Measurements from ENCODE around the gene MBTD1. TPM values are rescaled to one million over a fixed set of nuclear protein-coding genes. Genes with fewer than 3 reads are reported as not detected.

MBTD1 gene
- total RNA-seq, 4 donors from 2014 or later = 17.3 to 26.9 (median 24.3) TPM

DNA sequence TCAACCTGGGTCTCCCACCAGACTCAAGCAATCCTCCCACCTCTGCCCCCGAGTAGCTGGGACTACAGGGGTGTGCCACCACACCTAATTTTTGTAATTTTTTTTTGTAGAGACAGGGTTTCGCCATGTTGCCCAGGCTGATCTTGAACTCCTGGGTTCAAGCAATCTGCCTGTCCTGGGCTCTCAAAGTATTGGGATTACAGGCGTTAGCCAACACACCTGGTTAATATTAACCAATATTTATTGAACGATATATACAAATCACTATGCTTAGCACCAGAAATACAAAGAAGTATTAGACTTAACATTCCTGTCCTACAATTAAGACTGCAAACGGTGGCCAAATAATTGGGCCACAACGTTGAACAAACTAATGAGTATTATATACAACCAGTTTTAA lies 4.2 kb downstream of the MBTD1 start:
- Histone ChIP-seq H3K27ac (no peak overlapping the region), H3K4me3 (replicated peaks in 1 of 3) (no peak overlapping the region), H3K27me3 (no peaks in the 10 kb centered on the region), H3K36me3 (no peaks in the 10 kb centered on the region), H3K4me1 (peaks cover 17 to 18% of the 10 kb centered on the region in 2 donors), H3K9me3 (no peaks in the 10 kb centered on the region)
- WGBS, 2 donors = 90 to 94% methylated on average over 6 of the region's 6 CpGs
- TF ChIP-seq POLR2A (IDR thresholded peaks at IDR 0.05) = no peak
- TF ChIP-seq, protein P1, sequence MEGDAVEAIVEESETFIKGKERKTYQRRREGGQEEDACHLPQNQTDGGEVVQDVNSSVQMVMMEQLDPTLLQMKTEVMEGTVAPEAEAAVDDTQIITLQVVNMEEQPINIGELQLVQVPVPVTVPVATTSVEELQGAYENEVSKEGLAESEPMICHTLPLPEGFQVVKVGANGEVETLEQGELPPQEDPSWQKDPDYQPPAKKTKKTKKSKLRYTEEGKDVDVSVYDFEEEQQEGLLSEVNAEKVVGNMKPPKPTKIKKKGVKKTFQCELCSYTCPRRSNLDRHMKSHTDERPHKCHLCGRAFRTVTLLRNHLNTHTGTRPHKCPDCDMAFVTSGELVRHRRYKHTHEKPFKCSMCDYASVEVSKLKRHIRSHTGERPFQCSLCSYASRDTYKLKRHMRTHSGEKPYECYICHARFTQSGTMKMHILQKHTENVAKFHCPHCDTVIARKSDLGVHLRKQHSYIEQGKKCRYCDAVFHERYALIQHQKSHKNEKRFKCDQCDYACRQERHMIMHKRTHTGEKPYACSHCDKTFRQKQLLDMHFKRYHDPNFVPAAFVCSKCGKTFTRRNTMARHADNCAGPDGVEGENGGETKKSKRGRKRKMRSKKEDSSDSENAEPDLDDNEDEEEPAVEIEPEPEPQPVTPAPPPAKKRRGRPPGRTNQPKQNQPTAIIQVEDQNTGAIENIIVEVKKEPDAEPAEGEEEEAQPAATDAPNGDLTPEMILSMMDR (IDR thresholded peaks at IDR 0.05) = no peak
- no peak for DNase-seq
- intact Hi-C loops (cut with DNase I) = no loop called here

DNA sequence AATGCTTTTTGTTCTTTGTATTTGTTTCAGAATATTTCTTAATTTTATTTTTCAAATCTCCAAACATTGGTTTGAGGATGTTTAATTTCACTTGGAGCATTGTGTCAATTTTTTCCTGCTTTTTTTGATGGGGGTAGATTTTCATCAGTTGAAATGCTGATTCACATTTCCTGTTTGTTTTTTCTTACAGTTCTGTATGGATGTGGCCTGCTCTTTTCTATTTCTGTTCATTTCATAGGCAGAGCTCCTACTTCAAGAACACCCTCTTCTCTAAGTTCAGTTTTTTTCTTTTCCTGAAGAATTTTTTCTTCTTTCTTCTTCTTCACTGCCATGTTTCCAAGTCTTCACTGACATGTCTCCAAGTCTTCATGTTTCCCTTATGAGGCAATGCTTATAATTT lies 8.8 kb downstream of the MBTD1 start:
- no peak overlapping the region for H3K4me3 ChIP-seq (replicated peaks in 1 of 3)
- no peaks in the 10 kb centered on the region for H3K27me3 ChIP-seq
- no peak for DNase-seq
- no peaks in the 10 kb centered on the region for H3K36me3 ChIP-seq
- H3K4me1 ChIP-seq = no peaks in the 10 kb centered on the region
- no peak for TF ChIP-seq POLR2A (IDR thresholded peaks at IDR 0.05)
- TF ChIP-seq, protein P1 (IDR thresholded peaks at IDR 0.05) = no peak
- intact Hi-C loops (cut with DNase I) = no loop called here
- no peaks in the 10 kb centered on the region for H3K9me3 ChIP-seq
- no peak overlapping the region for H3K27ac ChIP-seq

DNA sequence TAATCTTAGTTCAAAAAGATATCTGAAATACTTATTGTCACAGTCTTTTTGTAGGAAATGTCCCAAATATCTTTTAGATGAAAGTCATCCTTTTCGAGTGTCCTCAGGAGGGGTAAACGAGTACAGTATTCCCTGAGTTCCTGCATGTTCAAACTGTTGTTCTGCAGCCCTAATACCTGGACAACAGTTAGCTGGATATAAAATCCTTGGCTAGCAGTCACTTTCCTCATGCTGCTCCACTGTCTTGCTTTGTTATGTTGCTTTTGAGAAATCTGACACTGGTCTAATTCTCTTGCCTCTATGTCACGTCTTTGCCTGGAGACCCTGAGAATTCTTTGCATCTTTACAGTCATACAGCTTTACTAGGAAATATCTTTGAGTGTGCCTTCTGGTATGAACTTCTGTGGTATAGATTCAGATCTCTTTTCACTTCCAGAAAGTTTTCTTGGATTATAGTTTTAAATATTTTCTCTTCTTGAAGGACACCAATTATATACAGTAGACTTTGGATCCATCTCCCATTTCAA lies 9.5 kb downstream of the MBTD1 start:
- Histone ChIP-seq H3K4me1 (no peaks in the 10 kb centered on the region), H3K9me3 (no peaks in the 10 kb centered on the region), H3K36me3 (no peaks in the 10 kb centered on the region), H3K27me3 (no peaks in the 10 kb centered on the region), H3K27ac (no peak overlapping the region), H3K4me3 (replicated peaks in 1 of 3) (no peak overlapping the region)
- DNase-seq = no peak
- intact Hi-C loops (cut with DNase I) = no loop called here
- WGBS, 2 donors = 98 to 100% methylated on average over 3 of the region's 3 CpGs
- TF ChIP-seq, protein P1 (IDR thresholded peaks at IDR 0.05) = no peak
- TF ChIP-seq POLR2A (IDR thresholded peaks at IDR 0.05) = no peak

DNA sequence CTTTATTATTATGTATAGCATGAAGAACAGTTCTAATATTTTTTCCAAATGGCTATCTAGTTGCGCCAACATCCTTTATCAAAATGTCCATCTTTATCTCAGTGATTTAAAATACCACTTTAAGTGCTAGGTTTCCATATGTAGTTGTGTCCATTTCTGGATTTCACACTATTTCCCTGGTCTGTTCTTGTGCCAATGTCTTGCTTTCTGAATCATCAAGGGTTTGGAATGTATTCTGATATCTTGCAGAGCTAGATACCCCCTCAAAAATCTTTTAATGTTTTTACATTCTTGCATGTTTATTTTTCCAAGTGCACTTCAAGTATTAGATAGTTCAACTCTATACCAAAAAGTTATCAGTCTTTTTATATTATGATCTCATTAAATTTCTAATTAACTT lies 14.3 kb downstream of the MBTD1 start:
- 92 to 94% methylated on average over 1 of the region's 1 CpG for WGBS, 2 donors
- Histone ChIP-seq H3K36me3 (no peaks in the 10 kb centered on the region), H3K9me3 (no peaks in the 10 kb centered on the region), H3K27ac (no peak overlapping the region), H3K4me1 (no peaks in the 10 kb centered on the region), H3K27me3 (no peaks in the 10 kb centered on the region), H3K4me3 (replicated peaks in 1 of 3) (no peak overlapping the region)
- intact Hi-C loops (cut with DNase I) = no loop called here
- no peak for TF ChIP-seq POLR2A (IDR thresholded peaks at IDR 0.05)
- TF ChIP-seq, protein P1 (IDR thresholded peaks at IDR 0.05) = no peak
- no peak for DNase-seq

DNA sequence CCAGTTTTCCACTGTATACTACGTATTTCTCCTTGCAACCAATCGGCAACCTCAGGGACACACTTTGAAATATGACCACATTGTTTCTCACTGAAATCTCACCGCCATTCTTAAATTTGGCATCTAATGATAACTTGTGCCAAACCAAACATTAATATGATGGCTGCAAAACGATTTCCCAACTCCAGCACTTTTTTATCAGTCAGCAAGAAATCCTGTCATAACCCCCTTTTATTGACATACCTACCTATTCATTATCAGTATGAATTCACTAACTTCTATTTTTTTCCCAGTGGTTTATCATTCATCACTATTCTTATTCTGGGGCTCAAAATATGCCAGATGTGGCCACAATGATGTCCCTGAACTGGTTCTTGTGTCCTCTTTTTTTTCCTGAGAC lies 15.8 kb downstream of the MBTD1 start:
- H3K36me3 ChIP-seq = no peaks in the 10 kb centered on the region
- no peak overlapping the region for H3K27ac ChIP-seq
- H3K4me3 ChIP-seq (replicated peaks in 1 of 3) = no peak overlapping the region
- no peak for DNase-seq
- no peak for TF ChIP-seq POLR2A (IDR thresholded peaks at IDR 0.05)
- TF ChIP-seq, protein P1 (IDR thresholded peaks at IDR 0.05) = no peak
- H3K4me1 ChIP-seq = no peaks in the 10 kb centered on the region
- intact Hi-C loops (cut with DNase I) = no loop called here
- H3K27me3 ChIP-seq = no peaks in the 10 kb centered on the region
- H3K9me3 ChIP-seq = no peaks in the 10 kb centered on the region
- 80 to 83% methylated on average over 4 of the region's 4 CpGs for WGBS, 2 donors
